Immature natural killer cell (primary cell): Measurements from ENCODE around the gene HS3ST5. TPM values are rescaled to one million over a fixed set of nuclear protein-coding genes. Genes with fewer than 3 reads are reported as not detected.
"Not testable (repeated sequence)": the region's sequence is repeated elsewhere in the genome, so short reads cannot be mapped to it uniquely, and the experiment has no call there.

Experiments
- DNase-seq, 3 donors: peaks; one replicate each; pipeline ENCODE4 v3.0.0; 2022; ENCODE audit warnings: mixed read lengths in 1 of 3
- H3K27ac Mint-ChIP-seq, 6 donors: one replicate each; pipeline ENCODE4 v1.8.0; 2020; ENCODE audit warnings: mixed read lengths in 6 of 6, mild to moderate bottlenecking in 5 of 6, inconsistent platforms in 4 of 6, moderate library complexity in 3 of 6
- H3K27me3 Mint-ChIP-seq, 3 donors: one replicate each; pipeline ENCODE4 v1.8.0; 2020 to 2021; ENCODE audit warnings: low read depth in 3 of 3, mild to moderate bottlenecking in 3 of 3, mixed read lengths in 3 of 3, moderate library complexity in 3 of 3, inconsistent platforms in 1 of 3
- H3K36me3 Mint-ChIP-seq, 3 donors: one replicate each; pipeline ENCODE4 v1.8.0; 2020; ENCODE audit warnings: mixed read lengths in 3 of 3, inconsistent platforms in 2 of 3, mild to moderate bottlenecking in 2 of 3
- H3K4me1 Mint-ChIP-seq, 2 donors: one replicate each; pipeline ENCODE4 v1.8.0; 2020; ENCODE audit warnings: inconsistent platforms in 2 of 2, mild to moderate bottlenecking in 2 of 2, mixed read lengths in 2 of 2, moderate library complexity in 1 of 2
- H3K4me3 Mint-ChIP-seq, 5 donors: one replicate each; pipeline ENCODE4 v1.8.0; 2020; ENCODE audit warnings: mild to moderate bottlenecking in 5 of 5, mixed read lengths in 5 of 5, inconsistent platforms in 3 of 5, moderate library complexity in 3 of 5
- H3K9me3 Mint-ChIP-seq, 6 donors: one replicate each; pipeline ENCODE4 v1.8.0; 2020; ENCODE audit warnings: mild to moderate bottlenecking in 6 of 6, mixed read lengths in 6 of 6, inconsistent platforms in 4 of 6, moderate library complexity in 3 of 6
- polyA plus RNA-seq, 3 donors: library from polyadenylated mRNA; unstranded; fragments of 300-500 nt; fragmentation: Illumina TruSeq; gene quantifications; one replicate each; pipeline ENCODE4 v1.2.3, GENCODE V29; 2021

Gene HS3ST5
- polyA plus RNA-seq, 3 donors from 2014 or later = not detected

GRCh38 chr6:114355300-114355699, 12.5 kb upstream of the HS3ST5 start:
- Mint-ChIP-seq H3K27me3 (peaks cover 0 to 2% (median 2%) of the 10 kb centered on the region in 3 donors), H3K27ac (no peak overlapping the region), H3K4me1 (no peaks in the 10 kb centered on the region), H3K9me3 (peaks cover 4 to 33% (median 6%) of the 10 kb centered on the region in 6 donors), H3K4me3 (no peak overlapping the region), H3K36me3 (no peaks in the 10 kb centered on the region)
- DNase-seq = no peak

DNA sequence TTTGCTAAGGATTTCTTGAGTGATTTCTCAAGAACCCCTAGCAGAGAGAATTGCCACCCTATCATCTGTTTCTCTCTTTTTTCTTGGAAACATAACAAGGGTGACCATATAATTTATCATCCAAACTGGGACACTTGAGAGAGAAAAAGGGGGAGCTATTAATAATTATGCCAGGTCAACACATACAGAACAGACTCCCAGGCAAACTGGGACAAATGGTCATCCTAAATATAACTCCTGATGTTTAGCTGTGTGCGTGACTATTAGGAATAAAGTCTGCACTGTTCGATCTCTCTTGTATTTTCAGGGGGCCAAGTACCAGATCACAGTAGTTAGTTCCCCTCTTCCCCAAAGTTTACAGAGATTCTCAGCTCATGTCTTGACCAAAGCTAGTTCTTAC, 11.7 kb upstream of the HS3ST5 start:
- Mint-ChIP-seq H3K36me3 (no peaks in the 10 kb centered on the region), H3K4me3 (no peak overlapping the region), H3K9me3 (peaks cover 4 to 42% (median 7%) of the 10 kb centered on the region in 6 donors), H3K27me3 (peaks cover 0 to 2% (median 2%) of the 10 kb centered on the region in 3 donors), H3K4me1 (no peaks in the 10 kb centered on the region), H3K27ac (no peak overlapping the region)
- DNase-seq = no peak

DNA sequence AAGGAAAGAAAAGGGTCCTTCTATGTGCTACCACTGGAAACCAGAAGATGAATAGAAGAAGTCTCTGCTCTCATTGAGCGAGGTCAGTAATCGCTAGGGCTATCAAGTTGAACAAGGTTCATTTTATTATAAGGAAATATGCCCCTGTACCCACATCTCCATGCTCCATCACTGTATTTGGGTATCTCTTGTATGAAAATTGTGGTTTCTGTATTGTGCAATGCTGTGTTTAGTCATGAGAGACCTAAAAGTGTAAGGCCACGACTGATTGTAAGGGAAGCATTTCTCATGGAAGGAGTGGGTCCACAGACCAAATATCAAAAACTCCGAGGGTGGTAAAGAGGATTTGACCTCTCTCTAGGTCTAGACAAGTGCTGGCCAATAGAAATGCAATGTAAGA, 3.6 kb upstream of the HS3ST5 start:
- Mint-ChIP-seq H3K36me3 (peaks cover 0 to 4% (median 0%) of the 10 kb centered on the region in 3 donors), H3K4me3 (no peak overlapping the region), H3K9me3 (peaks cover 3 to 26% (median 6%) of the 10 kb centered on the region in 6 donors), H3K4me1 (peaks cover 0 to 1% of the 10 kb centered on the region in 2 donors), H3K27ac (no peak overlapping the region), H3K27me3 (peaks cover 5 to 8% (median 8%) of the 10 kb centered on the region in 3 donors)
- no peak for DNase-seq

GRCh38 chr6:114344971-114345275, 2.1 kb upstream of the HS3ST5 start:
- Mint-ChIP-seq H3K27me3 (peaks cover 5 to 9% (median 6%) of the 10 kb centered on the region in 3 donors), H3K9me3 (peaks cover 3 to 12% (median 6%) of the 10 kb centered on the region in 6 donors), H3K27ac (no peak overlapping the region), H3K4me1 (peaks cover 0 to 1% of the 10 kb centered on the region in 2 donors), H3K36me3 (peaks cover 0 to 4% (median 0%) of the 10 kb centered on the region in 3 donors), H3K4me3 (no peak overlapping the region)
- no peak for DNase-seq

DNA sequence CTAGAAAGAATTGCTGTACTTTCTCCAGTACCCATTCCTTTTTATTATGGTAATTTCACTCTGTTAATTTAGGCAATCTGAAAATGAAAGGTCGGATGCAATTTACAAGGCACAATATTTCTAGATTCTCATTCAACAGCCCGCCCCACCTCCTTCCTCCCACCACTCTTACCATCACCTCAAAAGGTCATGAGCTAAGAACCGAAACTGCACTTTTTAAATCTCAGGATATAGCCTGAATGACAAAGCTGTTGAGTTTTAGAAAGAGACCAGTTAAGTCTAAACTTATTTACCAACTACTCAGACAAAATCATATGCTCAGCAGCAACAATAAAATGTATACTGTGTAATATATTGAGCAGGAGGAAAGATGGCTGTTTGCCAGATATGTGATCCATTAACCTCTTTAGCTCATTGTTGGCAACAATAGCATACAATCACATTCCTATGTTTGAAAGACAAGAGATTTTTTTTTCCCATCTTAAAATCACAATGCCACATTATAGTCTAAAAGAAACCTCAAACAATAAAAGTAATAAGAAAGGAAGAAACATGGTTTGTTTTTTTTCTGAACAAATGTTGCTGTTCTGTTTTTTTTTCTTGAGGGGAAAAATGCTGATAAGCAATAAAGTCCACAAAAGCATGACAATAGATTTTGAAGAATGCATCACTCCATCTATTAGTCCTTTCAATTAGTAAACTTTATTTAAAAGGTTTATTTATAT, 1.6 kb upstream of the HS3ST5 start:
- Mint-ChIP-seq H3K9me3 (peaks cover 3 to 10% (median 5%) of the 10 kb centered on the region in 6 donors), H3K36me3 (peaks cover 0 to 4% (median 0%) of the 10 kb centered on the region in 3 donors), H3K27me3 (peaks cover 5 to 10% (median 6%) of the 10 kb centered on the region in 3 donors), H3K4me1 (peaks cover 0 to 1% of the 10 kb centered on the region in 2 donors), H3K4me3 (no peak overlapping the region), H3K27ac (no peak overlapping the region)
- DNase-seq = no peak

DNA sequence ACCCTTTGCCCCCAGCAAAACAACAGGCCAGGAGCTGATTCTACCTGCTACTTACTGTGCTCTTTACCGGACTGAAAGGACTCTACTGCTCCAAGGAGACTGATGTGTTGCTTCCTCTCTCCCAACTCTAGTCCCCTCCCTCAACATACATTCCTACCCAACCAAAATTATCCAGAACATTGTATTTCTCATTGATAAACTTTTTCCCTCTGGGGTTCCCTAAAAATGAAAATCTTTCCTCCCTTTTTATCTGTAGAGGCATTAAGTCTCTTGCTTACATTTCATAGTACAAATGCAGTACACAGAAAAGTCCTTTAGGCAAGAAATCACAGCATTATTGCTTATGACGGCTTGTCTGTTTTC, 940 bp upstream of the HS3ST5 start:
- Mint-ChIP-seq H3K27me3 (peaks cover 5 to 10% (median 6%) of the 10 kb centered on the region in 3 donors), H3K27ac (no peak overlapping the region), H3K36me3 (peaks cover 0 to 4% (median 0%) of the 10 kb centered on the region in 3 donors), H3K4me3 (no peak overlapping the region), H3K9me3 (peaks cover 3 to 10% (median 5%) of the 10 kb centered on the region in 6 donors), H3K4me1 (peaks cover 0 to 1% of the 10 kb centered on the region in 2 donors)
- DNase-seq = no peak

DNA sequence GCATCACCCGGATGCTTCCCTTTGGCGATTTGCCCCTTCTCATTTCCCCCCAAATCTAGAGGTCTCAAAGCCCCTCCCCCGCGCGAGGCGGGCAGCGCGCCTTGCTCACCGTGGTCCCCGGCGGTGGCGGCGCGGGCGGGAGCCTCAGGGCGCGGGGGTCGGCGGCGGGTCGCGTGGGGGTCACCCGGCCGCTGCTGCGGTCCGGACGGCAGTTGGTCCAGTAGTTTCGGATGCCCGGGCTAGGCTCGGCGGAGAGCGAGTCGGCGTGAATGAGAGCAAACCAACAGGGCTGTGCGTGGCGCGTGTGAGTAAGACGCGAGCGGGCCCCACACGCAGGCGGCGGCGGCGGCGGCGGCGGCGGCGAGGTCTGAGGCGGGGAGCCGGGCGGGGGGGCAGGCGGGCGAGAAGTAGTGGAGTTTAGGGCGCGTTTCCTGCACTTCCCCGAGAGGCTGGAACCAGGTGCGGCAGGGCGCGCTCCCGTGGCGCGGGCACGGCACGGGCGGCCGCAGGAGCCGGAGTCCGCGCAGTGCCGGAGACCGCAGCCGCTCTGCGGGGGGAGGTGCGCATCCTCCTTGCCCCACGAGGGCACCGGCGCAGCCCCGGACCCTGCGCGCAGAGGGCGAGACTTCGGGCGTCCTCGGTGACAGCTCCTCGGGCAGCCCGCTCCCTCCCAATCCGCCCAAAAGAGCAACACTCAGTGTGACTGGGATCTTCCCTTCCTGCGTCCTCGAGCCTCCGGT, 567 bp downstream of the HS3ST5 start:
- no peak for DNase-seq
- H3K9me3 Mint-ChIP-seq = peaks cover 3 to 10% (median 5%) of the 10 kb centered on the region in 6 donors
- H3K4me3 Mint-ChIP-seq = no peak overlapping the region
- peaks cover 0 to 4% (median 0%) of the 10 kb centered on the region in 3 donors for H3K36me3 Mint-ChIP-seq
- peaks cover 5 to 10% (median 6%) of the 10 kb centered on the region in 3 donors for H3K27me3 Mint-ChIP-seq
- no peak overlapping the region for H3K27ac Mint-ChIP-seq
- peaks cover 0 to 1% of the 10 kb centered on the region in 2 donors for H3K4me1 Mint-ChIP-seq

GRCh38 chr6:114339706-114340105, 3.1 kb downstream of the HS3ST5 start:
- Mint-ChIP-seq H3K9me3 (peaks cover 3 to 10% (median 6%) of the 10 kb centered on the region in 6 donors), H3K27me3 (peaks cover 5 to 10% (median 6%) of the 10 kb centered on the region in 3 donors), H3K27ac (no peak overlapping the region), H3K36me3 (peaks cover 0 to 4% (median 0%) of the 10 kb centered on the region in 3 donors), H3K4me3 (no peak overlapping the region), H3K4me1 (peaks cover 0 to 1% of the 10 kb centered on the region in 2 donors)
- no peak for DNase-seq

DNA sequence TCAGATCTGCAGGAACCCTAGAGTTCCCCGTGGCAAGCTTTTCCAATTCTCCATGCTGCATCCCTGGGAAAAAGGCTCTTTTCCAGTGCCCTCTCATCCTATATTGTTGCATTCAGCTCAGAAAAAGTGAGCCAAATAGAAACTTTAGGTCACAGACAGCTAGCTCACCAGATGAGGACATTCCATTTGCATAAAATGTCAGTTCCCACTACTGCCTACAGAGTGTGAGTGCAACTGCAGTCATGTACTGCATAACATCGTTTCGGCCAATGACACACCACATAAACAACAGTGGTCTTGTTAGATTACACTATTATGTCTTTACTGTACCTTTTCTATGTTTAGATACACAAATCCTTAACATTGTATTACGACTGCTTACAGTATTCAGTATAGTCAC, 8.6 kb downstream of the HS3ST5 start:
- no peak overlapping the region for H3K4me3 Mint-ChIP-seq
- DNase-seq = no peak

DNA sequence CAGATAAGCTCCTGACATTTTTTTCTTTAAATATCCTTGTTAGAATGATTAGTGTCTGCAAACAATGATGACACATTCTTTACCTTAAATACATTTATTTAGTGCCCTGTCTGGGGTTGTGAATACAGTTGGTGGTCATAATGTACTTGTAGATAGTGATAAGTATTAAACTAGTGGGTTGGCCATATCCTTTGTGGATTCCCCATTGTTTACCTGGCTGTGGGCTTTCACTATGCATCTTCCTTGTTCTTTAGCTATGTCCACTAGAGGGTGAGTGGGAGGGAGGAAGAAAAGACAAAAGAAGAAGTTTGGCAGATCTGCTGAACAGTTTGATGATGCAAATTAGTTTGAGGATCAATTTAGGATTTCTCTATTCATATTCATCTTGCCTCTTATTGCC, 15.7 kb downstream of the HS3ST5 start:
- H3K36me3 Mint-ChIP-seq = no peaks in the 10 kb centered on the region
- H3K9me3 Mint-ChIP-seq = peaks cover 0 to 6% (median 3%) of the 10 kb centered on the region in 6 donors
- no peak for DNase-seq
- peaks cover 0 to 2% (median 2%) of the 10 kb centered on the region in 3 donors for H3K27me3 Mint-ChIP-seq
- H3K4me3 Mint-ChIP-seq = no peak overlapping the region
- no peaks in the 10 kb centered on the region for H3K4me1 Mint-ChIP-seq
- no peak overlapping the region for H3K27ac Mint-ChIP-seq

More for the DNA sequence above, 8.6 kb downstream of the HS3ST5 start:
- Mint-ChIP-seq H3K4me1 (no peaks in the 10 kb centered on the region), H3K27ac (no peak overlapping the region), H3K36me3 (no peaks in the 10 kb centered on the region), H3K9me3 (peaks cover 0 to 2% (median under 1%) of the 10 kb centered on the region in 6 donors), H3K27me3 (no peaks in the 10 kb centered on the region)

DNA sequence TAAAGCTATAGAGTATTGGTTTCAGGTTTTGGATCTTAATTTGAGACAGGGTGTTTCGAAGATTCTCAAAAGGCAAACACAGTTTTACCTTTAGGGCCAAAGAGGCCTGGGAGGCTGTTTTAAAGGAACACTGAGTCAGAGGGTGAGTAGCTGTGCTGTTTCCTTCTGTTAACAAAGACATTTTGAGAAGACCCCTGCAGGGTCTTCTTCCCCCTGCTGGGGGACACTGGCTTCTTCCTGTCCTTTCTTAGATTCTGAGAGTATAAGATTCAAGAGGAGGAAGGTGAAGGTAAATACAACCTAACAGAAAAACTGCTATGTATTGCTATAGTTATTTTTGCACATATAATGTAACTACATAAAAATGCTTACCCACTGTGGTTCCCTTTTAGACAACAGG, 19.0 kb downstream of the HS3ST5 start:
- Mint-ChIP-seq H3K36me3 (no peaks in the 10 kb centered on the region), H3K4me1 (no peaks in the 10 kb centered on the region), H3K9me3 (peaks cover 2 to 10% (median 5%) of the 10 kb centered on the region in 6 donors)

GRCh38 chr6:114319749-114320148, 23.1 kb downstream of the HS3ST5 start:
- no peak for DNase-seq
- H3K4me3 Mint-ChIP-seq = no peak overlapping the region
- H3K36me3 Mint-ChIP-seq = no peaks in the 10 kb centered on the region
- H3K27me3 Mint-ChIP-seq = no peaks in the 10 kb centered on the region
- peaks cover 0 to 10% (median 2%) of the 10 kb centered on the region in 6 donors for H3K9me3 Mint-ChIP-seq
- H3K27ac Mint-ChIP-seq = no peak overlapping the region
- no peaks in the 10 kb centered on the region for H3K4me1 Mint-ChIP-seq

More for the DNA sequence above, 19.0 kb downstream of the HS3ST5 start:
- no peak for DNase-seq
- H3K4me3 Mint-ChIP-seq = no peak overlapping the region
- no peak overlapping the region for H3K27ac Mint-ChIP-seq
- H3K27me3 Mint-ChIP-seq = peaks cover 0 to 2% (median 2%) of the 10 kb centered on the region in 3 donors

DNA sequence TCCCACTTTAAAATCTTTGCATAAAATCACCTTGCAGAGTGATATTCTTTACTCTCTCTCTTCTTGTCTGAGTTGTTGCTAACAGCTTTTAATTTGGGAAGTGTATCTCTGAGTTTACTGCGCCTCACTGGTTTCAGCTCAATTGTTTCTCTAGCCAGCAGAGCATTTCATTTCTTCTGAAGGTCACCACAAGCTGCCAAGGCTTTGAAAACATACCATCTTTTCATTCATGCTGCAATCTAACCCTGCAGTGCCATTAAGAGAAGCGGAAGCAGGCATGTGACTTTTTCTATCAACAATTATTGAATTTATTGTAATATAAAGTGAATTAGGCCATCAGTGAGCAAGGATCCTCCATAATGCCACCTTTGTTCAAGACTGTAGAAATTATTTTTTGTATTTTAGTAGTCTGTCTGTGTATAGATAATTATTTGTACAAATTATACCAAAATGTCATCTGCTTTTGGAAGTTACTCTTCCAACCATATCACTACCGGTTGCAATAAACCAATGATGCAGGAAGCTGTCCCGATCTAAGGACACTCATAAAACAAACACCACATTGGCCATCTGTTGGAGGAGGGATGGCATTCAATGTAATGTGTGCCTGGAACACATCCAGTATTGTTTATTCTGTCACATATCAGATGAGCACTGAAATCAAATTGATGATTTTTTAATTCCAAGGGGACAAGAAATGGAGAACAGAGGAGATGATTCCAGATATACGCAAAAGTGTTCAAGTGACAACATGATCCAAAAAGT, 26.8 kb downstream of the HS3ST5 start:
- Mint-ChIP-seq H3K4me3 (no peak overlapping the region), H3K27me3 (no peaks in the 10 kb centered on the region), H3K9me3 (peaks cover 0 to 5% (median 2%) of the 10 kb centered on the region in 6 donors), H3K4me1 (no peaks in the 10 kb centered on the region), H3K27ac (no peak overlapping the region), H3K36me3 (no peaks in the 10 kb centered on the region)
- no peak for DNase-seq

- H3K9me3 Mint-ChIP-seq, H3K27ac Mint-ChIP-seq, H3K36me3 Mint-ChIP-seq, H3K4me1 Mint-ChIP-seq, DNase-seq, H3K27me3 Mint-ChIP-seq, H3K4me3 Mint-ChIP-seq: not testable (repeated sequence)
These were observed 29.0 kb downstream of the HS3ST5 start for GRCh38 chr6:114313816-114314215.
